PC-9 (cell line): ENCODE results near the gene CNTN5.

Experiments used
- EZH2 ChIP-seq: fragments of 200-600 bp; sonication (generic); IDR thresholded peaks from 2 replicates; pipeline ENCODE4 v1.8.0; 2017; ENCODE audit warnings: antibody characterized with exemption, low read depth
- TF ChIP-seq, protein P1 (sequence below): fragments of 200-600 bp; sonication (generic); conservative IDR thresholded peaks from 2 replicates; pipeline ENCODE4 v1.6.1; 2017; ENCODE audit warnings: mixed run types, antibody characterized with exemption, mild to moderate bottlenecking, moderate library complexity

DNA sequence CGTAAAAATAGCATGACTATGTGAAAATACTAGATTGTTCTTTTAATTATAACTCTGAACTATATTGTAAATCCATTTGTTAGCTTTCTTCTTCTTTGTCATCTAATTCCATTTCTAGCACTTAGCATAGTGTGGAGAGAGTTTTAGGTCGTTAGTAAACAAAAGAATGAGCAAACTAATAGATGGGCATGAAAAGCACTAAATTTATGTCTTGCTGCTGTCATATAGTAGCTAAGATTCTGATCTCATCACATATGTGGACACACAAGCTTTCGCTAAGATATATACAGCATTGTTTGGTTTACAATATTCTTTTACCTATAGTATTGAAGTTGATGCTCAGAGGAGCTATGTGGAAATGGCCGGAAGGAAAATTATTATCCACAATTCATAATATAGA, 370.5 kb downstream of the CNTN5 start:
- TF ChIP-seq, protein P1, sequence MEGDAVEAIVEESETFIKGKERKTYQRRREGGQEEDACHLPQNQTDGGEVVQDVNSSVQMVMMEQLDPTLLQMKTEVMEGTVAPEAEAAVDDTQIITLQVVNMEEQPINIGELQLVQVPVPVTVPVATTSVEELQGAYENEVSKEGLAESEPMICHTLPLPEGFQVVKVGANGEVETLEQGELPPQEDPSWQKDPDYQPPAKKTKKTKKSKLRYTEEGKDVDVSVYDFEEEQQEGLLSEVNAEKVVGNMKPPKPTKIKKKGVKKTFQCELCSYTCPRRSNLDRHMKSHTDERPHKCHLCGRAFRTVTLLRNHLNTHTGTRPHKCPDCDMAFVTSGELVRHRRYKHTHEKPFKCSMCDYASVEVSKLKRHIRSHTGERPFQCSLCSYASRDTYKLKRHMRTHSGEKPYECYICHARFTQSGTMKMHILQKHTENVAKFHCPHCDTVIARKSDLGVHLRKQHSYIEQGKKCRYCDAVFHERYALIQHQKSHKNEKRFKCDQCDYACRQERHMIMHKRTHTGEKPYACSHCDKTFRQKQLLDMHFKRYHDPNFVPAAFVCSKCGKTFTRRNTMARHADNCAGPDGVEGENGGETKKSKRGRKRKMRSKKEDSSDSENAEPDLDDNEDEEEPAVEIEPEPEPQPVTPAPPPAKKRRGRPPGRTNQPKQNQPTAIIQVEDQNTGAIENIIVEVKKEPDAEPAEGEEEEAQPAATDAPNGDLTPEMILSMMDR = no peak
- TF ChIP-seq EZH2 = no peak
